SIG-M5 treated with dmso at 0.1 percent for 504 hours (cell line): Measurements from ENCODE around the gene CDC37L1.
A peak's percentile ranks its signal among the peaks of the same experiment; 100 is the strongest.
"Not testable (repeated sequence)": the region's sequence is repeated elsewhere in the genome, so short reads cannot be mapped to it uniquely, and the experiment has no call there.

Experiments
- DNase-seq: peaks from one replicate; lab custom pipeline; 2025; ENCODE audit not compliant: unreplicated experiment; lab: John Stamatoyannopoulos, UW

The CDC37L1 gene

GRCh38 chr9:4679268-4680172 lies at the start of gene CDC37L1:
CDC37L1 (plus strand) TSS chr9:4679569; CDS start chr9:4679768, 199 bp downstream.
- DNase-seq, result peak; percentile 95

- DNase-seq, result no peak
Observed at GRCh38 chr9:4630836-4631235, 48.5 kb upstream of the CDC37L1 start.

GRCh38 chr9:4638968-4639367 lies 40.4 kb upstream of the CDC37L1 start:
- DNase-seq, result no peak

- no peak for DNase-seq
Observed at GRCh38 chr9:4639420-4639819, 39.9 kb upstream of the CDC37L1 start.

GRCh38 chr9:4640027-4640426 lies 39.3 kb upstream of the CDC37L1 start:
- DNase-seq, result no peak

- no peak for DNase-seq
Observed at GRCh38 chr9:4642351-4642750, 37.0 kb upstream of the CDC37L1 start.

- DNase-seq, result no peak
Observed at GRCh38 chr9:4654084-4654483, 25.3 kb upstream of the CDC37L1 start.

GRCh38 chr9:4654538-4654937 lies 24.8 kb upstream of the CDC37L1 start:
- no peak for DNase-seq

- DNase-seq, result not testable (repeated sequence)
Observed at GRCh38 chr9:4656196-4656595, 23.2 kb upstream of the CDC37L1 start.

GRCh38 chr9:4656621-4657020 lies 22.7 kb upstream of the CDC37L1 start:
- no peak for DNase-seq

GRCh38 chr9:4657426-4658159 lies 21.8 kb upstream of the CDC37L1 start:
- no peak for DNase-seq

GRCh38 chr9:4660665-4661064 lies 18.7 kb upstream of the CDC37L1 start:
- not testable (repeated sequence) for DNase-seq

- DNase-seq, result no peak
Observed at GRCh38 chr9:4661165-4661564, 18.2 kb upstream of the CDC37L1 start.

GRCh38 chr9:4661611-4662010 lies 17.8 kb upstream of the CDC37L1 start:
- DNase-seq, result no peak

GRCh38 chr9:4662108-4662988 lies 17.0 kb upstream of the CDC37L1 start, which contains the start of gene PLPP6:
PLPP6 (plus strand) TSS chr9:4662294; CDS start chr9:4662376, 82 bp downstream.
- DNase-seq, result peak; percentile 83

- peak; percentile 9 for DNase-seq
Observed at GRCh38 chr9:4662989-4663792, 16.2 kb upstream of the CDC37L1 start.

GRCh38 chr9:4663956-4664355 lies 15.4 kb upstream of the CDC37L1 start:
- DNase-seq, result no peak

GRCh38 chr9:4665357-4665756 lies 14.0 kb upstream of the CDC37L1 start:
- DNase-seq, result no peak

- DNase-seq, result no peak
Observed at GRCh38 chr9:4666042-4666699, 13.2 kb upstream of the CDC37L1 start, which contains the start of gene SPATA6L. SPATA6L (minus strand) TSS chr9:4666480; CDS start chr9:4666250, 230 bp downstream.
